Stimulated activated naive CD8-positive, alpha-beta T cell treated with anti-CD3 and anti-CD28 coated beads, Interleukin-15, amount 100 ng/mL, for 72 hours (primary cell): Measurements from ENCODE around the gene SPOCK2.
"Not testable (repeated sequence)": the region's sequence is repeated elsewhere in the genome, so short reads cannot be mapped to it uniquely, and the experiment has no call there.

ENCODE experiments used
- ATAC-seq: fragments of 150-1000 bp; cut with Tn5 transposase; 2 replicates; pipeline ENCODE4 v1.10.0; 2021; ENCODE audit warnings: mild to moderate bottlenecking, moderate library complexity
- DNase-seq, 2 donors: peaks; one replicate each; pipeline ENCODE4 v3.0.0; 2021 to 2022
- H3K27ac Mint-ChIP-seq, 2 donors: one replicate each; pipeline ENCODE4 v1.8.0; 2022; ENCODE audit warnings: mild to moderate bottlenecking in 2 of 2, mixed read lengths in 2 of 2, moderate library complexity in 2 of 2
- H3K27me3 Mint-ChIP-seq: one replicate; pipeline ENCODE4 v1.8.0; 2022; ENCODE audit warnings: mixed read lengths
- H3K4me1 Mint-ChIP-seq: one replicate; pipeline ENCODE4 v1.8.0; 2022; ENCODE audit warnings: mild to moderate bottlenecking, mixed read lengths
- H3K4me3 Mint-ChIP-seq, 2 donors: one replicate each; pipeline ENCODE4 v1.8.0; 2022; ENCODE audit warnings: mild to moderate bottlenecking in 2 of 2, mixed read lengths in 2 of 2, moderate library complexity in 1 of 2
- H3K9me3 Mint-ChIP-seq, 2 donors: one replicate each; pipeline ENCODE4 v1.8.0; 2022; ENCODE audit warnings: mixed read lengths in 2 of 2

Gene SPOCK2

GRCh38 chr10:72044417-72045041 lies 43.8 kb downstream of the SPOCK2 start:
- ATAC-seq (no peak), DNase-seq (no peak)
- peak overlapping the region; percentile 46 to 59 for H3K27ac Mint-ChIP-seq
- no peak overlapping the region for H3K4me3 Mint-ChIP-seq
- no peaks in the 10 kb centered on the region for H3K27me3 Mint-ChIP-seq
- peaks cover 0 to 5% of the 10 kb centered on the region in 2 donors for H3K9me3 Mint-ChIP-seq
- H3K4me1 Mint-ChIP-seq: peaks cover 19% of the 10 kb centered on the region

GRCh38 chr10:72043016-72043834 lies 45.1 kb downstream of the SPOCK2 start:
- no peaks in the 10 kb centered on the region for H3K27me3 Mint-ChIP-seq
- H3K27ac Mint-ChIP-seq: no peak overlapping the region
- ATAC-seq: no peak

GRCh38 chr10:72041491-72041890 lies 46.9 kb downstream of the SPOCK2 start:
- H3K9me3 Mint-ChIP-seq: no peaks in the 10 kb centered on the region
- H3K4me1 Mint-ChIP-seq: peaks cover 5% of the 10 kb centered on the region
- ATAC-seq (no peak), DNase-seq (no peak)
- H3K4me3 Mint-ChIP-seq: no peak overlapping the region
- H3K27me3 Mint-ChIP-seq: no peaks in the 10 kb centered on the region
- H3K27ac Mint-ChIP-seq: no peak overlapping the region

More at GRCh38 chr10:72043016-72043834, 45.1 kb downstream of the SPOCK2 start:
- DNase-seq: no peak
- H3K9me3 Mint-ChIP-seq: no peaks in the 10 kb centered on the region
- H3K4me1 Mint-ChIP-seq: peaks cover 6% of the 10 kb centered on the region
- H3K4me3 Mint-ChIP-seq: no peak overlapping the region

- Mint-ChIP-seq H3K27ac (no peak overlapping the region), H3K4me3 (no peak overlapping the region), H3K4me1 (peaks cover 2% of the 10 kb centered on the region), H3K27me3 (no peaks in the 10 kb centered on the region), H3K9me3 (no peaks in the 10 kb centered on the region)
- DNase-seq: no peak
- no peak for ATAC-seq
Measured at GRCh38 chr10:72039377-72039776, 49.0 kb downstream of the SPOCK2 start.

- Mint-ChIP-seq H3K4me1 (peaks cover 5% of the 10 kb centered on the region), H3K27ac (no peak overlapping the region), H3K4me3 (no peak overlapping the region), H3K9me3 (no peaks in the 10 kb centered on the region), H3K27me3 (no peaks in the 10 kb centered on the region)
- DNase-seq (no peak), ATAC-seq (no peak)
Measured at GRCh38 chr10:72038458-72039001, 49.8 kb downstream of the SPOCK2 start.

- H3K27me3 Mint-ChIP-seq: no peaks in the 10 kb centered on the region
- no peak for ATAC-seq
- no peak for DNase-seq
- no peaks in the 10 kb centered on the region for H3K9me3 Mint-ChIP-seq
- H3K4me1 Mint-ChIP-seq: peaks cover 5% of the 10 kb centered on the region
- no peak overlapping the region for H3K4me3 Mint-ChIP-seq
- H3K27ac Mint-ChIP-seq: no peak overlapping the region
Measured at GRCh38 chr10:72037811-72038210, 50.5 kb downstream of the SPOCK2 start.

GRCh38 chr10:72037266-72037665 lies 51.1 kb downstream of the SPOCK2 start:
- H3K27ac Mint-ChIP-seq: no peak overlapping the region
- no peak for DNase-seq
- peaks cover under 1% of the 10 kb centered on the region for H3K27me3 Mint-ChIP-seq
- H3K9me3 Mint-ChIP-seq: no peaks in the 10 kb centered on the region
- no peak overlapping the region for H3K4me3 Mint-ChIP-seq
- ATAC-seq: no peak
- peaks cover 5% of the 10 kb centered on the region for H3K4me1 Mint-ChIP-seq

GRCh38 chr10:72035252-72035887 lies 53.0 kb downstream of the SPOCK2 start:
- H3K4me3 Mint-ChIP-seq: no peak overlapping the region
- H3K27ac Mint-ChIP-seq: peak overlapping the region in 1 of 2 donors; percentile 27
- DNase-seq: no peak
- H3K4me1 Mint-ChIP-seq: peaks cover 5% of the 10 kb centered on the region
- peaks cover 17% of the 10 kb centered on the region for H3K27me3 Mint-ChIP-seq
- no peaks in the 10 kb centered on the region for H3K9me3 Mint-ChIP-seq
- no peak for ATAC-seq

GRCh38 chr10:72034761-72035160 lies 53.6 kb downstream of the SPOCK2 start:
- peaks cover 5% of the 10 kb centered on the region for H3K4me1 Mint-ChIP-seq
- H3K4me3 Mint-ChIP-seq: no peak overlapping the region
- no peak for ATAC-seq
- H3K9me3 Mint-ChIP-seq: no peaks in the 10 kb centered on the region
- H3K27ac Mint-ChIP-seq: no peak overlapping the region
- H3K27me3 Mint-ChIP-seq: peaks cover 17% of the 10 kb centered on the region
- no peak for DNase-seq

GRCh38 chr10:72034040-72034499 lies 54.3 kb downstream of the SPOCK2 start:
- Mint-ChIP-seq H3K9me3 (no peaks in the 10 kb centered on the region), H3K4me1 (peaks cover 5% of the 10 kb centered on the region), H3K4me3 (no peak overlapping the region), H3K27ac (no peak overlapping the region), H3K27me3 (peaks cover 17% of the 10 kb centered on the region)
- no peak for DNase-seq
- no peak for ATAC-seq

GRCh38 chr10:72032409-72033162 lies 55.8 kb downstream of the SPOCK2 start:
- not testable (repeated sequence) for H3K4me3 Mint-ChIP-seq, DNase-seq, H3K4me1 Mint-ChIP-seq, H3K9me3 Mint-ChIP-seq, H3K27ac Mint-ChIP-seq, ATAC-seq
- peaks cover 17% of the 10 kb centered on the region for H3K27me3 Mint-ChIP-seq

GRCh38 chr10:72031706-72032105 lies 56.6 kb downstream of the SPOCK2 start:
- Mint-ChIP-seq H3K9me3 (no peaks in the 10 kb centered on the region), H3K4me3 (no peak overlapping the region), H3K27me3 (peaks cover 17% of the 10 kb centered on the region), H3K4me1 (peaks cover 11% of the 10 kb centered on the region), H3K27ac (peak overlapping the region in 1 of 2 donors; percentile 85)
- ATAC-seq (no peak), DNase-seq (no peak)

- Mint-ChIP-seq H3K4me1 (peaks cover 11% of the 10 kb centered on the region), H3K9me3 (no peaks in the 10 kb centered on the region), H3K27ac (no peak overlapping the region), H3K4me3 (no peak overlapping the region), H3K27me3 (peaks cover 17% of the 10 kb centered on the region)
- ATAC-seq (no peak), DNase-seq (no peak)
Measured at GRCh38 chr10:72030762-72031543, 57.4 kb downstream of the SPOCK2 start.

- Mint-ChIP-seq H3K27me3 (peaks cover 17% of the 10 kb centered on the region), H3K27ac (no peak overlapping the region), H3K4me1 (peaks cover 9% of the 10 kb centered on the region), H3K4me3 (no peak overlapping the region), H3K9me3 (no peaks in the 10 kb centered on the region)
- DNase-seq (no peak), ATAC-seq (no peak)
Measured at GRCh38 chr10:72029414-72029813, 58.9 kb downstream of the SPOCK2 start.
